ENCODE results near the gene AFF2. TPM values are rescaled to one million over a fixed set of nuclear protein-coding genes. Genes with fewer than 3 reads are reported as not detected.

Gene AFF2
- polyA plus RNA-seq, 1 experiment = 0.04 TPM

DNA sequence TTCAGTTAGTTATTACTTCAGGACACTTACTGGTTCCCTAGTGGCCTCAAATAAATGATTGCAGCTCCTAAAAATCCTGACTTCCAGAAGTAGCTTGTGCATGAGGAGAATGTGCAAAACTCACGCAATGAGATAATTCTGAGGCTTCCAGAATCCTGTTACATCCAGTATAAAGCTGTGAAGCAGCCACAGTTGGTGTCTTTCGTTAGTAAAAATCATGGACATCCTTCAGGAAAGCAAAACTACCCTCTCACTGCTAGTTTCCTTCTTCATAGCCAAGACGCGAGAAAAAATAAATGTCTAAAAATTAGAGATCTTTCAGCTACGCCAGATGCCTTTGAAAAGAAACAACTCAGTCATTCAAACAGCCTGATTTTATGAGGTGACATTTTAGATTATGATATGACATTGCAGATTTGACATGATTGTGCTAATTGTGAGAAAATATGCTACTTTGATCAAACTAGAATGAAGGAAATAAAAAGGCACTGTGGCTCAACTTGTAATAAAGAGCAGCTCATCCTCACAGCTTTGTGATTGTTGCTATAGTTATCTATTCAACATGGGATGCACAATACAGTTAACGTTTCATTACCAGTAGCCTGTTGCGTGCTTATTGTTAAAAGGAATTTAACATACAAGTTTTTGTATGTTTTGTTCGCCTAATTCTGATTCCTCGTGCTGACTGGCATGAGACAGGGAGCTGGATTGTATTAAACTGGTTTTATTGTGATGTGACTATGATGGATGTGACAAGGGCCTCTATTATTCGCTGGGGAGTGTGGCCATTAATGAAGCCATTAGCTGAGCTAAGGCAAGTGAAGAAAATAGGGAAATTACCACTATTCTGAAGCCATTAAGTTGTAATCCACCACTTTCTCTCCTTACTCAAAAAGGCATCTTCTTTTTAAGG, 40.5 kb downstream of the AFF2 start:
- Histone ChIP-seq H3K9me3 (ENCODE audit: control insufficient read depth, insufficient read depth, low read length) (no peaks in the 10 kb centered on the region), H3K4me3 (ENCODE audit: low read depth, low read length) (no peak overlapping the region), H3K27me3 (ENCODE audit: control insufficient read depth, insufficient read depth, low read length) (no peaks in the 10 kb centered on the region), H3K27ac (ENCODE audit: low read depth, low read length) (no peak overlapping the region)
- ChIA-PET POLR2A (no interaction called here), CTCF (interaction anchor here (0.8 kb wide), 1 partner anchor 10 kb away, joined by 3 read pairs; no protein-coding TSS in a partner anchor)
- no peak for DNase-seq (ENCODE audit: low read depth, low spot score)
- TF ChIP-seq, protein P1, sequence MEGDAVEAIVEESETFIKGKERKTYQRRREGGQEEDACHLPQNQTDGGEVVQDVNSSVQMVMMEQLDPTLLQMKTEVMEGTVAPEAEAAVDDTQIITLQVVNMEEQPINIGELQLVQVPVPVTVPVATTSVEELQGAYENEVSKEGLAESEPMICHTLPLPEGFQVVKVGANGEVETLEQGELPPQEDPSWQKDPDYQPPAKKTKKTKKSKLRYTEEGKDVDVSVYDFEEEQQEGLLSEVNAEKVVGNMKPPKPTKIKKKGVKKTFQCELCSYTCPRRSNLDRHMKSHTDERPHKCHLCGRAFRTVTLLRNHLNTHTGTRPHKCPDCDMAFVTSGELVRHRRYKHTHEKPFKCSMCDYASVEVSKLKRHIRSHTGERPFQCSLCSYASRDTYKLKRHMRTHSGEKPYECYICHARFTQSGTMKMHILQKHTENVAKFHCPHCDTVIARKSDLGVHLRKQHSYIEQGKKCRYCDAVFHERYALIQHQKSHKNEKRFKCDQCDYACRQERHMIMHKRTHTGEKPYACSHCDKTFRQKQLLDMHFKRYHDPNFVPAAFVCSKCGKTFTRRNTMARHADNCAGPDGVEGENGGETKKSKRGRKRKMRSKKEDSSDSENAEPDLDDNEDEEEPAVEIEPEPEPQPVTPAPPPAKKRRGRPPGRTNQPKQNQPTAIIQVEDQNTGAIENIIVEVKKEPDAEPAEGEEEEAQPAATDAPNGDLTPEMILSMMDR (IDR thresholded peaks at IDR 0.05; ENCODE audit: low read depth, low read length) = no peak

GRCh38 chrX:148541584-148541940, 41.1 kb downstream of the AFF2 start:
- ChIA-PET POLR2A (no interaction called here), CTCF (no interaction called here)
- TF ChIP-seq, protein P1 (IDR thresholded peaks at IDR 0.05; ENCODE audit: low read depth, low read length) = no peak
- H3K4me3 ChIP-seq (ENCODE audit: low read depth, low read length) = no peak overlapping the region
- H3K27ac ChIP-seq (ENCODE audit: low read depth, low read length) = no peak overlapping the region
- no peaks in the 10 kb centered on the region for H3K27me3 ChIP-seq (ENCODE audit: control insufficient read depth, insufficient read depth, low read length)
- H3K9me3 ChIP-seq (ENCODE audit: control insufficient read depth, insufficient read depth, low read length) = no peaks in the 10 kb centered on the region
- DNase-seq (ENCODE audit: low read depth, low spot score) = no peak

DNA sequence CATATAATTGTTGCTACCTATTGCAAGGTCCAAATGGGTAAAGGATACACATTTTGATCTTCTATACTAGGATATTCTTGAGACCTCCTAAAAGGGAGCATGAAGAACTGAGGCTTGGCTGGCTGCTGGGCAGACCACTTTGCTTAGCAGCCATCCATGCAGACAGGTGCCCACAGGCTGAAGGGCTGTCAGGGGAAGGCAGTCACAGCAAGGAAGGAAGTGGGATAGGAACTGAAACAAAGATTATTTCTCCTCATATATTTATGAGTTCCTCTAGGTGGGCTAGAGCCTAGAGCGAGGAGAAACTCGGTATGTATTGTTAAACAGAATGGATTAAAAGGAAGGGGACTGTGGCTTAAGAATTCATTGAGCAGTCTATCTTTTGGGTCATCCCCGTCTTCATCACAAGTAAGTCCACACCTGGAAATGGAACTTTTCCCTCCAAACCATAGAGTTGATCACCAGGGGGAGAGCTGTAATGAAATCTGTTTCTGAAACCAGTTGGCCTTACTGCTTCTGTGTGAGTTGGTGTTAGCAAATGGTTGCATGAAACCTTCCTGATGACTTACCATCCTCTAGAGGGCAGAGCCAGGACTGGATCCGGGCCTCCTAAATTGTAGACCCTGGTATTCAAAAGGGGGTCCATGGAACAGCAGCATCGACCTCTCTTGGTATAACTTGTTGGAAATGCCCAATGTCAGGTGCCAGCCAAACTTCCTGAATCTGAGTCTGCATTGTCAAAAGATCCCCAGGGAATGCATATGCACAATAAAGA, 42.3 kb downstream of the AFF2 start:
- Histone ChIP-seq H3K4me3 (ENCODE audit: low read depth, low read length) (no peak overlapping the region), H3K9me3 (ENCODE audit: control insufficient read depth, insufficient read depth, low read length) (no peaks in the 10 kb centered on the region), H3K27me3 (ENCODE audit: control insufficient read depth, insufficient read depth, low read length) (no peaks in the 10 kb centered on the region), H3K27ac (ENCODE audit: low read depth, low read length) (no peak overlapping the region)
- POLR2A ChIA-PET = no interaction called here
- DNase-seq (ENCODE audit: low read depth, low spot score) = no peak
- CTCF ChIA-PET = no interaction called here
- TF ChIP-seq, protein P1 (IDR thresholded peaks at IDR 0.05; ENCODE audit: low read depth, low read length) = no peak

GRCh38 chrX:148552775-148553174, 52.4 kb downstream of the AFF2 start:
- ChIA-PET CTCF (no interaction called here), POLR2A (no interaction called here)
- no peaks in the 10 kb centered on the region for H3K9me3 ChIP-seq (ENCODE audit: control insufficient read depth, insufficient read depth, low read length)
- no peak overlapping the region for H3K27ac ChIP-seq (ENCODE audit: low read depth, low read length)
- no peak overlapping the region for H3K4me3 ChIP-seq (ENCODE audit: low read depth, low read length)
- no peaks in the 10 kb centered on the region for H3K27me3 ChIP-seq (ENCODE audit: control insufficient read depth, insufficient read depth, low read length)
- no peak for DNase-seq (ENCODE audit: low read depth, low spot score)
- TF ChIP-seq, protein P1 (IDR thresholded peaks at IDR 0.05; ENCODE audit: low read depth, low read length) = peak; percentile 25; the same call in 1 of the 2 replicates

DNA sequence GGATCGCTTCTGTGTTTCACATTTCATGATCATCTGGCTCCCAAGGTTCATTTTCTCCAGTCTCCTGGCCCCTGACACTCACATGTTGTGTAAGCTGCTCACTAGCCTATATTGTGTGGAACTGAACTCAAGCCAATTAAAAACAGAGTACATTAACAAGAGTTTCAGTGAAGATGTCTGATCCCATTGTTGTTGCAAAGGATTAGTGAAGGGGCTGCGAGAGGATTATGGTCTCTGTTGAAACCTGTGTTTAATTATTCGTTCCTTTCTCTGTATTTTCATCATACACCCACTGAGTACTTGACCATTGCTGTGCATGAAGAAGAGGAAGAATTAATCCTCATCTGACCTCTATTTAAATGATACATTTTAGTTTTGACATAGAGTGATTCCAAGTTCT, 54.7 kb downstream of the AFF2 start:
- Histone ChIP-seq H3K4me3 (ENCODE audit: low read depth, low read length) (no peak overlapping the region), H3K9me3 (ENCODE audit: control insufficient read depth, insufficient read depth, low read length) (no peaks in the 10 kb centered on the region), H3K27me3 (ENCODE audit: control insufficient read depth, insufficient read depth, low read length) (no peaks in the 10 kb centered on the region), H3K27ac (ENCODE audit: low read depth, low read length) (no peak overlapping the region)
- TF ChIP-seq, protein P1 (IDR thresholded peaks at IDR 0.05; ENCODE audit: low read depth, low read length) = no peak
- ChIA-PET POLR2A (no interaction called here), CTCF (no interaction called here)
- DNase-seq (ENCODE audit: low read depth, low spot score) = no peak
